K562 (cell line): ENCODE data around the gene UNKL. TPM values are rescaled to one million over a fixed set of nuclear protein-coding genes. Genes with fewer than 3 reads are reported as not detected.

Experiments
- ATF3 ChIP-seq, 2 experiments: fragments of 450-650 bp in 1 of 2; sonication (generic) in 1 of 2; formaldehyde crosslinking in 1 of 2; IDR thresholded peaks in 1 of 2; conservative IDR thresholded peaks in 1 of 2; 2 replicates each; pipeline versions ENCODE4 v1.6.1 to v1.8.1; 2016 to 2023; ENCODE audit warnings: mild to moderate bottlenecking in 2 of 2, moderate library complexity in 2 of 2, inconsistent platforms in 1 of 2, missing genetic modification reagents in 1 of 2
- BRCA1 ChIP-seq, 2 experiments: fragments of 450-650 bp in 1 of 2; sonication (generic) in 1 of 2; formaldehyde crosslinking in 1 of 2; IDR thresholded peaks; 2 replicates each; pipeline versions ENCODE4 v1.5.0 to v1.6.1; 2017 to 2020; ENCODE audit warnings: mild to moderate bottlenecking in 1 of 2, missing genetic modification reagents in 1 of 2
- CBFA2T3 ChIP-seq: fragments of 450-650 bp; IDR thresholded peaks from 2 replicates; pipeline ENCODE4 v1.6.1; 2017
- DPF2 ChIP-seq: fragments of 450-650 bp; IDR thresholded peaks from 2 replicates; pipeline ENCODE4 v1.6.1; 2016
- MGA ChIP-seq: fragments of 450-650 bp; IDR thresholded peaks from 2 replicates; pipeline ENCODE4 v1.6.1; 2016; ENCODE audit warnings: mild to moderate bottlenecking, moderate library complexity
- NR2F6 ChIP-seq: fragments of 450-650 bp; formaldehyde crosslinking; IDR thresholded peaks from 2 replicates; pipeline ENCODE4 v1.4.0; 2020; ENCODE audit warnings: mild to moderate bottlenecking
- TFAP4 ChIP-seq: sonication (generic); formaldehyde crosslinking; IDR thresholded peaks from 2 replicates; pipeline ENCODE4 v1.8.0; 2022; ENCODE audit warnings: missing genetic modification reagents, mild to moderate bottlenecking, moderate library complexity, borderline replicate concordance
- ZNF449 ChIP-seq: fragments of 250-450 bp; sonication (Bioruptor Pico); IDR thresholded peaks from 2 replicates; pipeline ENCODE4 v1.8.0; 2022; ENCODE audit warnings: moderate library complexity, mild to moderate bottlenecking, inconsistent platforms
- polyA plus RNA-seq, 8 experiments: library from polyadenylated mRNA; depleted of rRNA in 4 of 8; stranded (reverse) in 5 of 8; unstranded in 3 of 8; fragments of >200 nt; fragmentation: Nextera tagmentation in 2 of 8; fragmentation: Illumina TruSeq in 1 of 8; extraction: Ambion mirVana in 2 of 8; extraction: Trizol in 1 of 8; gene quantifications; 2 replicates each; pipeline versions ENCODE4 v1.2.1 to v1.2.3, GENCODE V29; 2011 to 2014; ENCODE audit warnings: inconsistent platforms in 1 of 8, missing spikeins in 1 of 8
- total RNA-seq, 7 experiments: library from RNA; depleted of rRNA in 6 of 7; stranded (reverse); fragments of >200 nt in 6 of 7; fragmentation: Illumina TruSeq in 2 of 7; extraction: Trizol in 2 of 7; gene quantifications; 2 replicates each; pipeline versions ENCODE4 v1.2.1 to v1.2.3, GENCODE V29; 2011 to 2021; ENCODE audit warnings: low replicate concordance in 1 of 7
- TF ChIP-seq, protein P1 (sequence below): fragments of 250-450 bp; sonication (Bioruptor Pico); IDR thresholded peaks from 2 replicates; pipeline ENCODE4 v1.8.0; 2021; ENCODE audit warnings: mild to moderate bottlenecking, moderate library complexity

UNKL gene
- total and polyA plus RNA-seq, 9 of the 15 experiments (the other 6 are each of a cell fraction or from before 2014, with no cell fraction given), result 0.37 to 30.2 (median 5.1) TPM

GRCh38 chr16:1342526-1343427, 71.7 kb downstream of the UNKL start (continued):
- TF ChIP-seq ZNF449 (CRISPR knock-in tag) (no peak), ATF3 (IDR thresholded peaks at IDR 0.05) (no peak), ATF3 (CRISPR knock-in tag; conservative IDR thresholded peaks at IDR 0.05) (no peak), MGA (no peak), CBFA2T3 (peak; percentile 40), DPF2 (no peak), TFAP4 (peak; percentile 98), NR2F6 (CRISPR knock-in tag) (no peak), BRCA1 (IDR thresholded peaks at IDR 0.05) (no peak), BRCA1 (CRISPR knock-in tag; IDR thresholded peaks at IDR 0.05) (no peak)
- TF ChIP-seq, protein P1, sequence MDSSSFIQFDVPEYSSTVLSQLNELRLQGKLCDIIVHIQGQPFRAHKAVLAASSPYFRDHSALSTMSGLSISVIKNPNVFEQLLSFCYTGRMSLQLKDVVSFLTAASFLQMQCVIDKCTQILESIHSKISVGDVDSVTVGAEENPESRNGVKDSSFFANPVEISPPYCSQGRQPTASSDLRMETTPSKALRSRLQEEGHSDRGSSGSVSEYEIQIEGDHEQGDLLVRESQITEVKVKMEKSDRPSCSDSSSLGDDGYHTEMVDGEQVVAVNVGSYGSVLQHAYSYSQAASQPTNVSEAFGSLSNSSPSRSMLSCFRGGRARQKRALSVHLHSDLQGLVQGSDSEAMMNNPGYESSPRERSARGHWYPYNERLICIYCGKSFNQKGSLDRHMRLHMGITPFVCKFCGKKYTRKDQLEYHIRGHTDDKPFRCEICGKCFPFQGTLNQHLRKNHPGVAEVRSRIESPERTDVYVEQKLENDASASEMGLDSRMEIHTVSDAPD (CRISPR knock-in tag), result no peak
